Smooth muscle cell (in vitro differentiated cells): Measurements from ENCODE around the gene GUCY2D. TPM values are rescaled to one million over a fixed set of nuclear protein-coding genes. Genes with fewer than 3 reads are reported as not detected.

Experiments
- DNase-seq: peaks from one replicate; lab custom pipeline; 2025; ENCODE audit not compliant: unreplicated experiment; lab: John Stamatoyannopoulos, UW
- H2AFZ ChIP-seq: fragments of 200-600 bp; sonication (generic); 2 replicates; pipeline ENCODE4 v1.6.0; 2016; ENCODE audit warnings: antibody characterized with exemption, low read depth, mild to moderate bottlenecking
- H3F3A ChIP-seq: fragments of 200-600 bp; sonication (generic); 2 replicates; pipeline ENCODE4 v1.6.0; 2017; ENCODE audit warnings: antibody characterized with exemption, low read depth
- H3K27ac ChIP-seq: fragments of 200-600 bp; sonication (generic); 2 replicates; pipeline ENCODE4 v1.5.1; 2016; ENCODE audit warnings: low read depth, mild to moderate bottlenecking
- H3K27me3 ChIP-seq: fragments of 200-600 bp; sonication (generic); 2 replicates; pipeline ENCODE4 v1.6.1; 2016; ENCODE audit warnings: low read depth, mild to moderate bottlenecking
- H3K36me3 ChIP-seq: fragments of 200-600 bp; sonication (generic); 2 replicates; pipeline ENCODE4 v1.5.1; 2016; ENCODE audit warnings: low read depth
- H3K4me1 ChIP-seq: fragments of 200-600 bp; sonication (generic); 2 replicates; pipeline ENCODE4 v1.5.1; 2016; ENCODE audit warnings: low read depth
- H3K4me2 ChIP-seq: fragments of 200-600 bp; sonication (generic); 2 replicates; pipeline ENCODE4 v1.6.0; 2016; ENCODE audit warnings: mild to moderate bottlenecking
- H3K4me3 ChIP-seq: fragments of 200-600 bp; sonication (generic); 2 replicates; pipeline ENCODE4 v1.5.1; 2016; ENCODE audit warnings: mild to moderate bottlenecking
- H3K79me2 ChIP-seq: fragments of 200-600 bp; sonication (generic); 2 replicates; pipeline ENCODE4 v1.6.0; 2016; ENCODE audit warnings: low read depth, mild to moderate bottlenecking
- H3K9ac ChIP-seq: fragments of 200-600 bp; sonication (generic); 2 replicates; pipeline ENCODE4 v1.6.0; 2016; ENCODE audit warnings: low read depth
- H3K9me3 ChIP-seq: fragments of 200-600 bp; sonication (generic); replicated peaks from 2 replicates; pipeline ENCODE4 v1.5.1; 2016; ENCODE audit warnings: low read depth
- H4K20me1 ChIP-seq: fragments of 200-600 bp; sonication (generic); 2 replicates; pipeline ENCODE4 v1.6.0; 2016; ENCODE audit warnings: low read depth
- CTCF ChIP-seq: fragments of 200-600 bp; sonication (generic); IDR thresholded peaks from 2 replicates; pipeline ENCODE4 v1.5.1; 2017; ENCODE audit warnings: borderline replicate concordance, mild to moderate bottlenecking, antibody characterized with exemption; ENCODE audit not compliant: insufficient read depth, poor library complexity, severe bottlenecking
- WGBS: methylation state at CpG from one replicate; pipeline ENCODE4 v1.1.7; 2016; ENCODE audit warnings: low lambda C conversion rate; 5-methylcytosine and 5-hydroxymethylcytosine counted together
- polyA plus RNA-seq: library from polyadenylated mRNA; unstranded; fragments of >200 nt; fragmentation: Nextera tagmentation; extraction: Ambion mirVana; gene quantifications from 2 replicates; pipeline ENCODE4 v1.2.1, GENCODE V29; 2016
- total RNA-seq: library from RNA; depleted of rRNA; stranded (reverse); fragments of >200 nt; gene quantifications from 2 replicates; pipeline ENCODE4 v1.2.3, GENCODE V29; 2014

The GUCY2D gene
- total and polyA plus RNA-seq, 2 experiments from 2014 or later = 0.57 TPM; not detected in 1

DNA sequence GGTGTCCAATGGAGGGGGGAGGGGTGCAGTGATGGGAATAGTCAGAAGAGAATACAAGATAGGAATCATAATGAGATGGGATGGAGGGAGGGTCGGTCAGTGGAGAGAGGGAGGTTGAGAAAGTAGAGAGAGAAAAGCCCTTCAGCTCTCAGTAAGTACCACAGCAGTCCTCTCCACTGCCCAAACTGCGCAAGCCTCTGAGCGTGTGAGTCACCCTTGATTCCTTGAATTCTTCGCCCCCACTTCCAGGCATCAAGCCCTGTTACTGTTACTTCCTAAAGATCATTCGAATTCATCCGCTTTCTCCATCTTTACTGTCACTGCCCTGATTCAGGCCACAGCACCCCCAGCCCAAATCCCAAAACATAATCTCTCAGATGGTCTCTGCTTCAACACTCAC lies 2.5 kb downstream of the GUCY2D start:
- no peaks in the 10 kb centered on the region for H3K4me1 ChIP-seq
- H3K4me2 ChIP-seq = peak overlapping the region; percentile 67
- 35% methylated on average over 6 of the region's 6 CpGs for WGBS
- no peaks in the 10 kb centered on the region for H4K20me1 ChIP-seq
- no peaks in the 10 kb centered on the region for H3K79me2 ChIP-seq
- no peaks in the 10 kb centered on the region for H3F3A ChIP-seq
- H2AFZ ChIP-seq = no peak overlapping the region
- no peak overlapping the region for H3K9ac ChIP-seq
- no peaks in the 10 kb centered on the region for H3K9me3 ChIP-seq
- H3K36me3 ChIP-seq = no peaks in the 10 kb centered on the region
- no peak for TF ChIP-seq CTCF
- peak overlapping the region; percentile 20 for H3K27ac ChIP-seq
- DNase-seq = no peak
- no peak overlapping the region for H3K4me3 ChIP-seq
- H3K27me3 ChIP-seq = peaks cover 46% of the 10 kb centered on the region

- peak overlapping the region; percentile 34 for H3K4me2 ChIP-seq
- peak overlapping the region; percentile 20 for H3K27ac ChIP-seq
- no peak overlapping the region for H3K4me3 ChIP-seq
- no peak overlapping the region for H2AFZ ChIP-seq
- DNase-seq = no peak
- WGBS = 87% methylated on average over 1 of the region's 1 CpG
- H3K27me3 ChIP-seq = peaks cover 41% of the 10 kb centered on the region
- no peaks in the 10 kb centered on the region for H3F3A ChIP-seq
- no peaks in the 10 kb centered on the region for H4K20me1 ChIP-seq
- no peaks in the 10 kb centered on the region for H3K79me2 ChIP-seq
- H3K9ac ChIP-seq = no peak overlapping the region
- no peaks in the 10 kb centered on the region for H3K36me3 ChIP-seq
- no peaks in the 10 kb centered on the region for H3K4me1 ChIP-seq
- H3K9me3 ChIP-seq = no peaks in the 10 kb centered on the region
- TF ChIP-seq CTCF = no peak
Measured at GRCh38 chr17:8005357-8005756, 2.9 kb downstream of the GUCY2D start.

GRCh38 chr17:8005967-8006730 lies 3.7 kb downstream of the GUCY2D start:
- Histone ChIP-seq H3K9ac (no peak overlapping the region), H3K79me2 (no peaks in the 10 kb centered on the region), H3K4me1 (no peaks in the 10 kb centered on the region), H3K36me3 (no peaks in the 10 kb centered on the region), H2AFZ (no peak overlapping the region), H3K4me2 (no peak overlapping the region), H3K27ac (no peak overlapping the region), H3K9me3 (no peaks in the 10 kb centered on the region), H4K20me1 (no peaks in the 10 kb centered on the region), H3F3A (no peaks in the 10 kb centered on the region), H3K4me3 (no peak overlapping the region), H3K27me3 (peaks cover 33% of the 10 kb centered on the region)
- no peak for DNase-seq
- no peak for TF ChIP-seq CTCF
- WGBS = 98% methylated on average over 30 of the region's 30 CpGs
